ENCODE data around the gene DPP8.

- TF ChIP-seq POLR2A (IDR thresholded peaks at IDR 0.05; ENCODE audit: low read depth): no peak
- TF ChIP-seq CTCF (IDR thresholded peaks at IDR 0.05): no peak
- no peak for TF ChIP-seq EP300 (IDR thresholded peaks at IDR 0.05)
Measured at GRCh38 chr15:65396965-65397317, 120.5 kb downstream of the DPP8 start.

All from esophagus muscularis mucosa (tissue), 4 donors.